Hepatocyte (in vitro differentiated cells): ENCODE data around the gene OCA2.

ENCODE experiments used
- CTCF ChIP-seq: fragments of 200-600 bp; sonication (generic); IDR thresholded peaks from 2 replicates; pipeline ENCODE4 v1.5.1; 2016; ENCODE audit warnings: antibody characterized with exemption, mild to moderate bottlenecking; ENCODE audit not compliant: poor library complexity
- EZH2 ChIP-seq: fragments of 200-600 bp; sonication (generic); IDR thresholded peaks from 2 replicates; pipeline ENCODE4 v1.6.1; 2016; ENCODE audit warnings: antibody characterized with exemption, mild to moderate bottlenecking, borderline replicate concordance

- TF ChIP-seq CTCF = no peak
- TF ChIP-seq EZH2 = no peak
These were observed 272.7 kb downstream of the OCA2 start for GRCh38 chr15:27826411-27826810.
